Naive thymus-derived CD4-positive, alpha-beta T cell (primary cell): ENCODE data around the gene TEX101. TPM values are rescaled to one million over a fixed set of nuclear protein-coding genes. Genes with fewer than 3 reads are reported as not detected.
"Not testable (repeated sequence)": the region's sequence is repeated elsewhere in the genome, so short reads cannot be mapped to it uniquely, and the experiment has no call there.

Experiments
- ATAC-seq: fragments of 150-1000 bp; cut with Tn5 transposase; 2 replicates; pipeline ENCODE4 v1.10.0; 2021; ENCODE audit warnings: mild to moderate bottlenecking, moderate library complexity
- CTCF ChIA-PET: fragments of 350-600 bp; sonication (Branson Sonifier 250); formaldehyde crosslinking; loops from one replicate; lab custom pipeline; 2021; ENCODE audit warnings: antibody characterized with exemption; lab: Charles Lee
- POLR2A ChIA-PET: fragments of 350-600 bp; sonication (Branson Sonifier 250); formaldehyde crosslinking; loops from one replicate; lab custom pipeline; 2021; ENCODE audit warnings: antibody characterized with exemption, inconsistent platforms; lab: Charles Lee
- DNase-seq, 9 donors: peaks; one replicate each; pipeline versions ENCODE4 v3.0.0 to v3.0.0-alpha.2; 2020 to 2022; ENCODE audit warnings: mixed read lengths in 1 of 9
- H3K27ac ChIP-seq: one replicate; pipeline ENCODE4 v1.7.0; 2013; ENCODE audit warnings: mild to moderate bottlenecking, low read depth, low read length, moderate library complexity
- H3K27me3 ChIP-seq, 2 donors: one replicate each; pipeline ENCODE4 v1.7.0; 2013; ENCODE audit warnings: low read length in 2 of 2, mild to moderate bottlenecking in 2 of 2, moderate library complexity in 2 of 2; ENCODE audit not compliant: control insufficient read depth in 2 of 2, insufficient read depth in 2 of 2
- H3K36me3 ChIP-seq, 3 experiments: 1 replicate in 2 of 3; 2 replicates in 1 of 3; pipeline ENCODE4 v1.7.0; 2013; ENCODE audit warnings: low read length in 3 of 3, mild to moderate bottlenecking in 3 of 3, moderate library complexity in 1 of 3; ENCODE audit not compliant: insufficient read depth in 3 of 3, control insufficient read depth in 2 of 3
- H3K4me1 ChIP-seq, 2 donors: one replicate each; pipeline ENCODE4 v1.7.0; 2013; ENCODE audit warnings: low read length in 2 of 2, mild to moderate bottlenecking in 2 of 2, moderate library complexity in 1 of 2; ENCODE audit not compliant: control insufficient read depth in 2 of 2, insufficient read depth in 2 of 2
- H3K4me3 ChIP-seq: 2 replicates; pipeline ENCODE4 v1.7.0; 2013; ENCODE audit warnings: mild to moderate bottlenecking, low read length
- H3K9me3 ChIP-seq, 3 experiments: 1 replicate in 2 of 3; 2 replicates in 1 of 3; pipeline ENCODE4 v1.7.0; 2013; ENCODE audit warnings: low read length in 3 of 3; ENCODE audit not compliant: control insufficient read depth in 2 of 3
- H3K27ac Mint-ChIP-seq, 9 donors: one replicate each; pipeline ENCODE4 v1.8.0; 2020 to 2022; ENCODE audit warnings: mixed read lengths in 9 of 9, mild to moderate bottlenecking in 8 of 9, moderate library complexity in 5 of 9, inconsistent platforms in 2 of 9
- H3K27me3 Mint-ChIP-seq, 5 donors: one replicate each; pipeline ENCODE4 v1.8.0; 2021 to 2022; ENCODE audit warnings: mixed read lengths in 5 of 5, mild to moderate bottlenecking in 1 of 5
- H3K36me3 Mint-ChIP-seq, 5 donors: one replicate each; pipeline ENCODE4 v1.8.0; 2020 to 2022; ENCODE audit warnings: mixed read lengths in 5 of 5, mild to moderate bottlenecking in 3 of 5, inconsistent platforms in 1 of 5
- H3K4me1 Mint-ChIP-seq, 7 donors: one replicate each; pipeline ENCODE4 v1.8.0; 2020 to 2022; ENCODE audit warnings: mixed read lengths in 7 of 7, mild to moderate bottlenecking in 3 of 7, inconsistent platforms in 1 of 7
- H3K4me3 Mint-ChIP-seq, 10 donors: one replicate each; pipeline ENCODE4 v1.8.0; 2020 to 2022; ENCODE audit warnings: mild to moderate bottlenecking in 10 of 10, mixed read lengths in 10 of 10, moderate library complexity in 6 of 10, inconsistent platforms in 2 of 10
- H3K9me3 Mint-ChIP-seq, 11 donors: one replicate each; pipeline ENCODE4 v1.8.0; 2020 to 2022; ENCODE audit warnings: mixed read lengths in 11 of 11, mild to moderate bottlenecking in 4 of 11, inconsistent platforms in 1 of 11, moderate library complexity in 1 of 11
- intact Hi-C, 2 donors: fragments of 100-400 bp; cut with micrococcal nuclease; formaldehyde crosslinking; loops; one replicate each; pipeline ENCODE4 v1.15.1; 2023
- polyA plus RNA-seq, 2 donors: library from polyadenylated mRNA; unstranded; fragments of 300-500 nt; fragmentation: Illumina TruSeq; gene quantifications; one replicate each; pipeline ENCODE4 v1.2.3, GENCODE V29; 2021
- total RNA-seq, 6 experiments: library from RNA in 5 of 6; stranded (reverse) in 5 of 6; gene quantifications; 1 replicate in 5 of 6; 2 replicates in 1 of 6; pipeline ENCODE4 v1.2.3 and lab custom pipeline; 2021 to 2026

The TEX101 gene
- total and polyA plus RNA-seq, 7 experiments from 2014 or later = 1.1 TPM; not detected in 6

DNA sequence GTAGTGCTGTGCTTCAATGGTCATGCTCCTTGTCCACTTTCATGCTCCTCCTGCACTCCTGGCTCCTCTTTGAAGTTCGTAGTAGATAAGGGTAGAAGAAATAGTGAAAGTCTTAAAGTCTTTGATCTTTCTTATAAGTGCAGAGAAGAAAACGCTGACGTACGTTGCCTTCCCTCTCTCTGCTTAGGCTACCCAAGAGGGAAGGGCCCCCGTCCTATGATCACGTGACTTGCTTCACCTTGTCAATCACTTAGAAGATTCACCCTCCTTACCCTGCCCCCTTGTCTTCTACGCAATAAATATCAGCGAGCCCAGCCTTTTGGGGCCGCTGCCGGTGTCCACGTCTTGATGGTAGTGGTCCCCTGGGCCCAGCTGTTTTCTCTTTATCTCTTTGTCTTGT, 22.6 kb downstream of the TEX101 start:
- peak overlapping the region; percentile 58 to 98 (median 91) for H3K27ac Mint-ChIP-seq
- H3K27me3 ChIP-seq, ATAC-seq, H3K27me3 Mint-ChIP-seq, H3K4me3 ChIP-seq, H3K9me3 Mint-ChIP-seq, H3K36me3 ChIP-seq, H3K9me3 ChIP-seq: not testable (repeated sequence)
- Histone ChIP-seq H3K27ac (peak overlapping the region; percentile 40), H3K4me1 (peaks cover 28 to 40% of the 10 kb centered on the region in 2 donors)
- H3K4me1 Mint-ChIP-seq = peaks cover 32 to 78% (median 64%) of the 10 kb centered on the region in 7 donors
- peak in 7 of 9 donors; percentile 19 to 71 (median 43) for DNase-seq
- intact Hi-C loops = loop anchor here in 1 of 2 donors (10.0 kb wide), 1 partner anchor 348 kb away; the partner anchor contains the start of gene KCNN4
- peaks cover 0 to 10% (median 0%) of the 10 kb centered on the region in 5 donors for H3K36me3 Mint-ChIP-seq
- CTCF ChIA-PET = interaction anchor here (1.0 to 6.1 kb wide), 5 partner anchors 10 to 83 kb away, joined by 5 to 102 read pairs (median 39); partner anchors contain the start of gene PHLDB3
- peak overlapping the region in 8 of 10 donors; percentile 25 to 73 (median 60) for H3K4me3 Mint-ChIP-seq
- POLR2A ChIA-PET = interaction anchor here (1.1 to 3.0 kb wide), 3 partner anchors 10 to 68 kb away, joined by 3 to 13 read pairs (median 4); partner anchors contain the start of gene PHLDB3

DNA sequence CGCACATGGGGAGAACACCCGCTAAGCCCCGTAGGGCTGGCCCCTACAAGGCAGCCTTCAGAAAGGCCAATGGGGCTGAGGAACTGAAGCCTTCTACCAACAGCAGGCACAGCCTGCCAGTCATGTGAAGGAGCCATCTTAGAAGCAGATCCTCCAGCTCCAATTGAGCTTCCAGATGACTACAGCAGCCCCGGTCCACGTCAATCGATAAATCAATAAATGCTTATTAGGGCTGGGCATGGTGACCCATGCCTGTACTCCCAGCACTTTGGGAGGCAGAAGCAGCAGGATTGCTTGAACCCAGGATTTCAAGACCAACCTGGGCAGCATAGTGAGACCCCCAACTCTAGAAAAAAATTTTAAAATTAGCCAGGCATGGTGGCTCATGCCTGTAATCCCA, 23.0 kb downstream of the TEX101 start:
- H3K27me3 Mint-ChIP-seq = peaks cover 0 to 2% (median 0%) of the 10 kb centered on the region in 5 donors
- peaks cover 29 to 74% (median 62%) of the 10 kb centered on the region in 7 donors for H3K4me1 Mint-ChIP-seq
- H3K27ac ChIP-seq = peak overlapping the region; percentile 40
- DNase-seq (no peak), ATAC-seq (no peak)
- H3K4me1 ChIP-seq = peaks cover 28 to 37% of the 10 kb centered on the region in 2 donors
- H3K9me3 Mint-ChIP-seq = peaks cover 0 to 9% (median 0%) of the 10 kb centered on the region in 11 donors
- H3K36me3 ChIP-seq = no peaks in the 10 kb centered on the region
- H3K36me3 Mint-ChIP-seq = peaks cover 0 to 10% (median 0%) of the 10 kb centered on the region in 5 donors
- peak overlapping the region in 9 of 10 donors; percentile 16 to 73 (median 58) for H3K4me3 Mint-ChIP-seq
- H3K27ac Mint-ChIP-seq = peak overlapping the region; percentile 58 to 98 (median 91)
- H3K4me3 ChIP-seq = no peak overlapping the region
- H3K9me3 ChIP-seq = no peaks in the 10 kb centered on the region
- ChIA-PET CTCF (interaction anchor here (1.0 to 4.7 kb wide), 5 partner anchors 10 to 83 kb away, joined by 5 to 44 read pairs (median 10); partner anchors contain the start of gene PHLDB3), POLR2A (interaction anchor here (0.9 to 3.1 kb wide), 7 partner anchors 10 to 95 kb away, joined by 3 to 28 read pairs (median 13); partner anchors contain the start of genes PHLDB3 and ZNF575)
- intact Hi-C loops = loop anchor here in 1 of 2 donors (2.0 to 10.0 kb wide), 2 partner anchors 67 to 347 kb away; partner anchors contain the start of genes KCNN4 and PHLDB3
- H3K27me3 ChIP-seq = no peaks in the 10 kb centered on the region

GRCh38 chr19:43438291-43439031, 23.8 kb downstream of the TEX101 start:
- Mint-ChIP-seq H3K9me3 (peaks cover 0 to 9% (median 0%) of the 10 kb centered on the region in 11 donors), H3K27ac (peak overlapping the region; percentile 81 to 99 (median 93)), H3K27me3 (peaks cover 0 to 2% (median 0%) of the 10 kb centered on the region in 5 donors), H3K4me3 (peak overlapping the region; percentile 49 to 77 (median 64)), H3K36me3 (peaks cover 0 to 10% (median 0%) of the 10 kb centered on the region in 5 donors), H3K4me1 (peaks cover 29 to 74% (median 61%) of the 10 kb centered on the region in 7 donors)
- Histone ChIP-seq H3K4me3 (peak overlapping the region; percentile 33), H3K4me1 (peaks cover 23 to 30% of the 10 kb centered on the region in 2 donors), H3K27me3 (no peaks in the 10 kb centered on the region), H3K27ac (peak overlapping the region; percentile 72), H3K9me3 (no peaks in the 10 kb centered on the region), H3K36me3 (no peaks in the 10 kb centered on the region)
- ChIA-PET CTCF (interaction anchor here (0.6 to 4.7 kb wide), 7 partner anchors 9 to 156 kb away, joined by 3 to 44 read pairs (median 10); partner anchors contain the start of gene XRCC1), POLR2A (interaction anchor here (0.6 to 3.1 kb wide), 17 partner anchors 9 to 261 kb away, joined by 3 to 29 read pairs (median 6); partner anchors contain the start of genes IRGQ, LYPD3, PHLDB3 and ZNF575)
- intact Hi-C loops = loop anchor here (1.0 to 10.0 kb wide), 5 partner anchors 25 to 346 kb away; partner anchors contain the start of genes IRGQ (in 1 of the 2), KCNN4 (in 1 of the 2), PHLDB3 (in 1 of the 2) and ZNF576 (in 1 of the 2)
- DNase-seq (peak in 2 of 9 donors; percentile 19 to 21), ATAC-seq (no peak)

- H3K4me3 Mint-ChIP-seq = peak overlapping the region; percentile 1 to 77 (median 64)
- H3K27ac Mint-ChIP-seq = peak overlapping the region; percentile 81 to 99 (median 93)
- Histone ChIP-seq H3K27me3 (no peaks in the 10 kb centered on the region), H3K4me3 (peak overlapping the region; percentile 33), H3K27ac (peak overlapping the region; percentile 72), H3K9me3 (no peaks in the 10 kb centered on the region), H3K36me3 (no peaks in the 10 kb centered on the region), H3K4me1 (peaks cover 23 to 29% of the 10 kb centered on the region in 2 donors)
- ATAC-seq (peak; percentile 99), DNase-seq (peak in 8 of 9 donors; percentile 19 to 88 (median 86))
- peaks cover 0 to 9% (median 0%) of the 10 kb centered on the region in 11 donors for H3K9me3 Mint-ChIP-seq
- H3K36me3 Mint-ChIP-seq = peaks cover 0 to 10% (median 0%) of the 10 kb centered on the region in 5 donors
- CTCF ChIA-PET = interaction anchor here (0.6 to 4.7 kb wide), 11 partner anchors 8 to 156 kb away, joined by 3 to 44 read pairs (median 4); partner anchors contain the start of gene XRCC1
- intact Hi-C loops = loop anchor here (1.0 to 10.0 kb wide), 5 partner anchors 24 to 346 kb away; partner anchors contain the start of genes IRGQ (in 1 of the 2), KCNN4 (in 1 of the 2), PHLDB3 (in 1 of the 2) and ZNF576 (in 1 of the 2)
- POLR2A ChIA-PET = interaction anchor here (0.5 to 3.1 kb wide), 21 partner anchors 13 to 801 kb away, joined by 3 to 29 read pairs (median 5); partner anchors contain the start of genes IRGQ, LYPD3, PHLDB3 and ZNF575
- H3K4me1 Mint-ChIP-seq = peaks cover 31 to 78% (median 66%) of the 10 kb centered on the region in 7 donors
- peaks cover 0 to 1% (median 0%) of the 10 kb centered on the region in 5 donors for H3K27me3 Mint-ChIP-seq
Observed at GRCh38 chr19:43439032-43439708, 24.5 kb downstream of the TEX101 start.

- ChIA-PET POLR2A (interaction anchor here (0.5 to 3.1 kb wide), 19 partner anchors 14 to 801 kb away, joined by 3 to 29 read pairs (median 5); partner anchors contain the start of genes IRGQ, LYPD3, PHLDB3 and ZNF575), CTCF (interaction anchor here (0.6 to 4.7 kb wide), 9 partner anchors 8 to 155 kb away, joined by 3 to 44 read pairs (median 7); no protein-coding TSS in a partner anchor)
- H3K36me3 ChIP-seq = no peaks in the 10 kb centered on the region
- peaks cover 0 to 10% (median 0%) of the 10 kb centered on the region in 5 donors for H3K36me3 Mint-ChIP-seq
- peak overlapping the region; percentile 81 to 99 (median 93) for H3K27ac Mint-ChIP-seq
- intact Hi-C loops = loop anchor here (1.0 to 10.0 kb wide), 5 partner anchors 24 to 345 kb away; partner anchors contain the start of genes IRGQ (in 1 of the 2), KCNN4 (in 1 of the 2), PHLDB3 (in 1 of the 2) and ZNF576 (in 1 of the 2)
- no peaks in the 10 kb centered on the region for H3K27me3 Mint-ChIP-seq
- no peak for ATAC-seq
- peaks cover 23 to 29% of the 10 kb centered on the region in 2 donors for H3K4me1 ChIP-seq
- peaks cover 0 to 9% (median 0%) of the 10 kb centered on the region in 11 donors for H3K9me3 Mint-ChIP-seq
- peak overlapping the region; percentile 27 for H3K27ac ChIP-seq
- no peaks in the 10 kb centered on the region for H3K27me3 ChIP-seq
- H3K4me1 Mint-ChIP-seq = peaks cover 34 to 82% (median 69%) of the 10 kb centered on the region in 7 donors
- no peak for DNase-seq
- H3K9me3 ChIP-seq = no peaks in the 10 kb centered on the region
- peak overlapping the region in 7 of 10 donors; percentile 18 to 67 (median 59) for H3K4me3 Mint-ChIP-seq
- H3K4me3 ChIP-seq = peak overlapping the region; percentile 28
Observed at GRCh38 chr19:43439709-43440063, 25.0 kb downstream of the TEX101 start.
